ENCODE measurements around the gene IL1R2. TPM values are rescaled to one million over a fixed set of nuclear protein-coding genes. Genes with fewer than 3 reads are reported as not detected.

IL1R2 gene
- total RNA-seq, 4 donors from 2014 or later = 1.1 to 25.2 (median 10.0) TPM

- Histone ChIP-seq H3K36me3 (no peaks in the 10 kb centered on the region), H3K27ac (no peak overlapping the region), H3K27me3 (no peaks in the 10 kb centered on the region), H3K4me3 (no peak overlapping the region), H3K9me3 (no peaks in the 10 kb centered on the region), H3K4me1 (peaks cover 0 to 35% (median 9%) of the 10 kb centered on the region in 3 donors)
- 100% methylated on average over 1 of the region's 4 CpGs; no CpG with 5 or more reads in 1 of the 2 donors for WGBS, 2 donors (ENCODE audit: low coverage in 1 of 2)
- ATAC-seq = no peak
- TF ChIP-seq, protein P1, sequence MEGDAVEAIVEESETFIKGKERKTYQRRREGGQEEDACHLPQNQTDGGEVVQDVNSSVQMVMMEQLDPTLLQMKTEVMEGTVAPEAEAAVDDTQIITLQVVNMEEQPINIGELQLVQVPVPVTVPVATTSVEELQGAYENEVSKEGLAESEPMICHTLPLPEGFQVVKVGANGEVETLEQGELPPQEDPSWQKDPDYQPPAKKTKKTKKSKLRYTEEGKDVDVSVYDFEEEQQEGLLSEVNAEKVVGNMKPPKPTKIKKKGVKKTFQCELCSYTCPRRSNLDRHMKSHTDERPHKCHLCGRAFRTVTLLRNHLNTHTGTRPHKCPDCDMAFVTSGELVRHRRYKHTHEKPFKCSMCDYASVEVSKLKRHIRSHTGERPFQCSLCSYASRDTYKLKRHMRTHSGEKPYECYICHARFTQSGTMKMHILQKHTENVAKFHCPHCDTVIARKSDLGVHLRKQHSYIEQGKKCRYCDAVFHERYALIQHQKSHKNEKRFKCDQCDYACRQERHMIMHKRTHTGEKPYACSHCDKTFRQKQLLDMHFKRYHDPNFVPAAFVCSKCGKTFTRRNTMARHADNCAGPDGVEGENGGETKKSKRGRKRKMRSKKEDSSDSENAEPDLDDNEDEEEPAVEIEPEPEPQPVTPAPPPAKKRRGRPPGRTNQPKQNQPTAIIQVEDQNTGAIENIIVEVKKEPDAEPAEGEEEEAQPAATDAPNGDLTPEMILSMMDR (IDR thresholded peaks at IDR 0.05) = no peak
- no peak for TF ChIP-seq POLR2AphosphoS5 (IDR thresholded peaks at IDR 0.05)
- TF ChIP-seq POLR2A (IDR thresholded peaks at IDR 0.05) = no peak
Observed at GRCh38 chr2:101963198-101963597, 28.6 kb upstream of the IL1R2 start.

DNA sequence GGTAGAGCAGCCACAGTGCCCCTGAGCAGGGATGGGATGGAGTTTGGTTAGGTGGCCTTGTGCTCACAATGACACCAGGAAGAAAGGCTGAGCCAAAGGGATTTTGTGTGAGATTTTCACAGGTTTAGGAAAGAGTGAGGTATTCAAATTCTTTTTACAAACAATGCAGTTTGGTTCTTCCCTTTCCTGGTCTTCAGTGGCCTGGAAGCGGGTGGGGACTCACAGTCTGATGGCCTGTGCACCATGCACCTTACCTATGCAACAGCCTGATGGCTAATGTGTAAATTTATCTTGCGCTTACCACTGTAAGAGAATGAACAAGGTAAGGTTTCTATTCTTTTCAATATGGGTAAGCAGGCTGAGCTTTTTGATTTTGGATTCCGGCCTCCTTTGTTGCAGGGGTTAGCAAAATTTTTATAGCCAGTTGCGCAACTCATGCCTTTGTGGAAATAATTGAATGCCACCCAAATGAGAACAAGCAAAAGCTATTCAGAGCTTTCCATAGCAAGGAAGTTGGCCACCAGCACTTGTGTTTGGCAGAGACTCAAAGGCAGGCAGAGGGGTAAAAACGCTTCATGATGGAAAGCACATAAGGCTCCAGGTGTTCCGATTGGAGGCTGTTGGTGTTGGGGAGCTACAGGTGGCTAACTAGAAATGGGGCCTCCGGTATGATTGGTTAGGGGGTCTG lies 23.8 kb upstream of the IL1R2 start:
- H3K27ac ChIP-seq = no peak overlapping the region
- ATAC-seq = no peak

GRCh38 chr2:101969723-101970122 lies 22.0 kb upstream of the IL1R2 start:
- Histone ChIP-seq H3K27me3 (no peaks in the 10 kb centered on the region), H3K27ac (no peak overlapping the region), H3K4me3 (no peak overlapping the region), H3K36me3 (no peaks in the 10 kb centered on the region), H3K4me1 (peaks cover 0 to 10% (median 0%) of the 10 kb centered on the region in 3 donors), H3K9me3 (peaks cover 0 to 6% (median 0%) of the 10 kb centered on the region in 3 donors)
- no peak for ATAC-seq
- WGBS, 2 donors (ENCODE audit: low coverage in 1 of 2) = 70 to 100% methylated on average over 1 to 2 of the region's 3 CpGs
- TF ChIP-seq, protein P1 (IDR thresholded peaks at IDR 0.05) = no peak
- TF ChIP-seq EP300 (IDR thresholded peaks at IDR 0.05) = no peak
- TF ChIP-seq POLR2AphosphoS5 (IDR thresholded peaks at IDR 0.05) = no peak
- TF ChIP-seq POLR2A (IDR thresholded peaks at IDR 0.05) = no peak

More for the DNA sequence above, 23.8 kb upstream of the IL1R2 start:
- 77 to 80% methylated on average over 5 to 7 of the region's 7 CpGs for WGBS, 2 donors (ENCODE audit: low coverage in 1 of 2)
- no peak for TF ChIP-seq POLR2AphosphoS5 (IDR thresholded peaks at IDR 0.05)
- TF ChIP-seq, protein P1 (IDR thresholded peaks at IDR 0.05) = no peak
- no peak for TF ChIP-seq POLR2A (IDR thresholded peaks at IDR 0.05)
- TF ChIP-seq EP300 (IDR thresholded peaks at IDR 0.05) = no peak
- H3K9me3 ChIP-seq = peaks cover 0 to 6% (median 0%) of the 10 kb centered on the region in 3 donors
- H3K27me3 ChIP-seq = no peaks in the 10 kb centered on the region
- H3K36me3 ChIP-seq = no peaks in the 10 kb centered on the region
- H3K4me3 ChIP-seq = no peak overlapping the region
- H3K4me1 ChIP-seq = peaks cover 0 to 12% (median 0%) of the 10 kb centered on the region in 3 donors

GRCh38 chr2:101970901-101971300 lies 20.9 kb upstream of the IL1R2 start:
- Histone ChIP-seq H3K9me3 (peaks cover 0 to 6% (median 0%) of the 10 kb centered on the region in 3 donors), H3K27me3 (no peaks in the 10 kb centered on the region), H3K4me3 (no peak overlapping the region), H3K36me3 (no peaks in the 10 kb centered on the region), H3K27ac (no peak overlapping the region), H3K4me1 (peaks cover 0 to 10% (median 0%) of the 10 kb centered on the region in 3 donors)
- WGBS, 2 donors (ENCODE audit: low coverage in 1 of 2) = 80% methylated on average over 1 of the region's 1 CpG; no CpG with 5 or more reads in 1 of the 2 donors
- TF ChIP-seq POLR2A (IDR thresholded peaks at IDR 0.05) (no peak), EP300 (IDR thresholded peaks at IDR 0.05) (no peak), POLR2AphosphoS5 (IDR thresholded peaks at IDR 0.05) (no peak)
- TF ChIP-seq, protein P1 (IDR thresholded peaks at IDR 0.05) = no peak
- ATAC-seq = no peak

DNA sequence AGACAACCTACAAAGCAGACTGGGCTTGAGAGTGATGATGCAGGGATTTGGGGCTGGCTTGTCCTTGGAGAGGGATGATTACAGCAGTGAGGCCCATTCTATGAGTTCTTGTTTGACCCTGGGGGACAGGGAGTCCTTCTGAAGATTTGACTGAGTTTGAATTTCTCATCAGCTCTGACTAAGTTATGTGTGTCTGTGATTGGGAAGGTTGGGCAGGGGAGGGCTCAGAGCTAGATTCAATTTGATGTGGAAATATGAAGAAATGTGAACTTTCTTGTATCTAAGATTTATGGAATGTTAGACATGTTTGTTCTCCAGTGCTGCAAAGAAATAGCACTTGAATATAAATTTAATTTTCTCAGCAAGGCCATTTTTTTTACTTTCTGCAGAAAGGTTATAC lies 19.9 kb upstream of the IL1R2 start:
- Histone ChIP-seq H3K36me3 (no peaks in the 10 kb centered on the region), H3K9me3 (peaks cover 0 to 6% (median 0%) of the 10 kb centered on the region in 3 donors), H3K4me1 (peaks cover 0 to 10% (median 0%) of the 10 kb centered on the region in 3 donors), H3K27me3 (no peaks in the 10 kb centered on the region), H3K4me3 (no peak overlapping the region), H3K27ac (no peak overlapping the region)
- no peak for ATAC-seq
- TF ChIP-seq EP300 (IDR thresholded peaks at IDR 0.05) = no peak
- TF ChIP-seq, protein P1 (IDR thresholded peaks at IDR 0.05) = no peak
